ENCODE results near the gene GALNT2.

Gene GALNT2

GRCh38 chr1:230286166-230286889 is 219.3 kb downstream of the GALNT2 start:
- no peak overlapping the region for H3K4me3 ChIP-seq (replicated peaks; ENCODE audit: insufficient read depth, low read length)
- no peak overlapping the region for H3K27ac ChIP-seq (replicated peaks)
- no peak for DNase-seq (ENCODE audit: low read depth in 1 of 2, low spot score in 1 of 2)
- TF ChIP-seq, protein P1, sequence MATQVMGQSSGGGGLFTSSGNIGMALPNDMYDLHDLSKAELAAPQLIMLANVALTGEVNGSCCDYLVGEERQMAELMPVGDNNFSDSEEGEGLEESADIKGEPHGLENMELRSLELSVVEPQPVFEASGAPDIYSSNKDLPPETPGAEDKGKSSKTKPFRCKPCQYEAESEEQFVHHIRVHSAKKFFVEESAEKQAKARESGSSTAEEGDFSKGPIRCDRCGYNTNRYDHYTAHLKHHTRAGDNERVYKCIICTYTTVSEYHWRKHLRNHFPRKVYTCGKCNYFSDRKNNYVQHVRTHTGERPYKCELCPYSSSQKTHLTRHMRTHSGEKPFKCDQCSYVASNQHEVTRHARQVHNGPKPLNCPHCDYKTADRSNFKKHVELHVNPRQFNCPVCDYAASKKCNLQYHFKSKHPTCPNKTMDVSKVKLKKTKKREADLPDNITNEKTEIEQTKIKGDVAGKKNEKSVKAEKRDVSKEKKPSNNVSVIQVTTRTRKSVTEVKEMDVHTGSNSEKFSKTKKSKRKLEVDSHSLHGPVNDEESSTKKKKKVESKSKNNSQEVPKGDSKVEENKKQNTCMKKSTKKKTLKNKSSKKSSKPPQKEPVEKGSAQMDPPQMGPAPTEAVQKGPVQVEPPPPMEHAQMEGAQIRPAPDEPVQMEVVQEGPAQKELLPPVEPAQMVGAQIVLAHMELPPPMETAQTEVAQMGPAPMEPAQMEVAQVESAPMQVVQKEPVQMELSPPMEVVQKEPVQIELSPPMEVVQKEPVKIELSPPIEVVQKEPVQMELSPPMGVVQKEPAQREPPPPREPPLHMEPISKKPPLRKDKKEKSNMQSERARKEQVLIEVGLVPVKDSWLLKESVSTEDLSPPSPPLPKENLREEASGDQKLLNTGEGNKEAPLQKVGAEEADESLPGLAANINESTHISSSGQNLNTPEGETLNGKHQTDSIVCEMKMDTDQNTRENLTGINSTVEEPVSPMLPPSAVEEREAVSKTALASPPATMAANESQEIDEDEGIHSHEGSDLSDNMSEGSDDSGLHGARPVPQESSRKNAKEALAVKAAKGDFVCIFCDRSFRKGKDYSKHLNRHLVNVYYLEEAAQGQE (IDR thresholded peaks at IDR 0.05; ENCODE audit: insufficient replicate concordance, low read depth), result no peak
- TF ChIP-seq POLR2AphosphoS5 (IDR thresholded peaks at IDR 0.05; ENCODE audit: low read depth) (no peak), SPI1 (IDR thresholded peaks at IDR 0.05; ENCODE audit: borderline replicate concordance, low read depth) (no peak), GABPA (IDR thresholded peaks at IDR 0.05; ENCODE audit: low read depth) (no peak)
- TF ChIP-seq, protein P2, sequence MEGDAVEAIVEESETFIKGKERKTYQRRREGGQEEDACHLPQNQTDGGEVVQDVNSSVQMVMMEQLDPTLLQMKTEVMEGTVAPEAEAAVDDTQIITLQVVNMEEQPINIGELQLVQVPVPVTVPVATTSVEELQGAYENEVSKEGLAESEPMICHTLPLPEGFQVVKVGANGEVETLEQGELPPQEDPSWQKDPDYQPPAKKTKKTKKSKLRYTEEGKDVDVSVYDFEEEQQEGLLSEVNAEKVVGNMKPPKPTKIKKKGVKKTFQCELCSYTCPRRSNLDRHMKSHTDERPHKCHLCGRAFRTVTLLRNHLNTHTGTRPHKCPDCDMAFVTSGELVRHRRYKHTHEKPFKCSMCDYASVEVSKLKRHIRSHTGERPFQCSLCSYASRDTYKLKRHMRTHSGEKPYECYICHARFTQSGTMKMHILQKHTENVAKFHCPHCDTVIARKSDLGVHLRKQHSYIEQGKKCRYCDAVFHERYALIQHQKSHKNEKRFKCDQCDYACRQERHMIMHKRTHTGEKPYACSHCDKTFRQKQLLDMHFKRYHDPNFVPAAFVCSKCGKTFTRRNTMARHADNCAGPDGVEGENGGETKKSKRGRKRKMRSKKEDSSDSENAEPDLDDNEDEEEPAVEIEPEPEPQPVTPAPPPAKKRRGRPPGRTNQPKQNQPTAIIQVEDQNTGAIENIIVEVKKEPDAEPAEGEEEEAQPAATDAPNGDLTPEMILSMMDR (IDR thresholded peaks at IDR 0.05; ENCODE audit: insufficient read depth, low read length), result no peak
- no peaks in the 10 kb centered on the region for H3K27me3 ChIP-seq (ENCODE audit: insufficient read depth, poor library complexity, severe bottlenecking)

DNA sequence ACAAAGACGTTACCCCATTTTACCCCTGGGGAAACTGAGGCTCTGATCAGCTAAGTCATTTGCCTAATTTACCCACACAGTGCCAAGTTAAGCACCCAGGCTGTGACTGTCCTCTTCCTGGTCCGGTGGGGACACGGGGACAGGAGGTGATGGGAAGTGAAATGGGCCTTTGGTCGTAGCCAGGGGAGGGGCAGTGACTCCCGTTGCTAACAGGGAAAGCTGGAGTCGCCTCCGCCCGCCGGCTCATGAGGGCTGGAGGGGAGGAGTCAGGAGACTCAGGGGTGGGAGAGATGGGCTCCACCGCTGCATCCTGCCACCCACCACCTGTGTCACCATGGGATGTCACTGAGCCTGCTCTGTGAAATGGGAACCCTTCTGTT is 219.8 kb downstream of the GALNT2 start:
- H3K4me3 ChIP-seq (replicated peaks; ENCODE audit: insufficient read depth, low read length), result no peak overlapping the region
- TF ChIP-seq, protein P1 (IDR thresholded peaks at IDR 0.05; ENCODE audit: insufficient replicate concordance, low read depth), result no peak
- TF ChIP-seq, protein P2 (IDR thresholded peaks at IDR 0.05; ENCODE audit: insufficient read depth, low read length), result no peak
- TF ChIP-seq POLR2AphosphoS5 (IDR thresholded peaks at IDR 0.05; ENCODE audit: low read depth), result no peak
- no peak for TF ChIP-seq SPI1 (IDR thresholded peaks at IDR 0.05; ENCODE audit: borderline replicate concordance, low read depth)
- TF ChIP-seq GABPA (IDR thresholded peaks at IDR 0.05; ENCODE audit: low read depth), result no peak
- no peaks in the 10 kb centered on the region for H3K27me3 ChIP-seq (ENCODE audit: insufficient read depth, poor library complexity, severe bottlenecking)
- no peak overlapping the region for H3K27ac ChIP-seq (replicated peaks)
- no peak for DNase-seq (ENCODE audit: low read depth in 1 of 2, low spot score in 1 of 2)

DNA sequence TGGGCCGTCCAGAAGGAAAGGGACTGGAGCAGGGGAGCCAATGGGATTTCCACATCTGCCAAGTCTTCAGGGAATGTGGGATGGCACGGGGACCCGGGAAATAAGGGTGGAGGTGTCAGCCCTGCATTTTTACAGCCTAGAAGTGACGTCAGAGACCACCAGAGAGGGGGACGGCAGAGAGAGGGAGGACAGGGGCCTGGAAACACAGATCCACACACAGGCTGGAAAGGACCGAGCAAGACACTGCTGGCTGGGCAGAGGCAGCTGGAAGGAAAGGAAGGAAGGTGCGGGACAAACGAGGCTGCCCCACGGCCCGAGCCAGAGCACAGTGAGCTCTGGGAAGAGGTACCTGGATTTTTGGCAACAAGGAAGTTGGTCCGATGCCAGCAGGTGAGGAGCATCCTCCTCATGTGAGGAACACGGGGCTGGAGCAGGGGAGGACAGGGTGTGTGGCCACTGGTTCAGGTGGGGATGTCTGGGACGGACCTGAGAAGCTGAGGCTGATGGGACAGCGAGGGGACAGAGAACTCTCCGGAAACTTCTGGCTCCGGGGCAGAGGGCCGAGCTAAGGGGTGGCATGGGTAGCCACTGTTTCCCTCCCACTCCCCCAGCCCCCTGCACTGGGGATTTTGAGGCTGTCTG is 220.8 kb downstream of the GALNT2 start:
- H3K27ac ChIP-seq (replicated peaks), result no peak overlapping the region
- no peak overlapping the region for H3K4me3 ChIP-seq (replicated peaks; ENCODE audit: insufficient read depth, low read length)
- TF ChIP-seq GABPA (IDR thresholded peaks at IDR 0.05; ENCODE audit: low read depth), result no peak
- no peaks in the 10 kb centered on the region for H3K27me3 ChIP-seq (ENCODE audit: insufficient read depth, poor library complexity, severe bottlenecking)
- no peak for DNase-seq (ENCODE audit: low read depth in 1 of 2, low spot score in 1 of 2)

- no peak for DNase-seq (ENCODE audit: low read depth in 1 of 2, low spot score in 1 of 2)
- Histone ChIP-seq H3K27ac (replicated peaks) (no peak overlapping the region), H3K27me3 (ENCODE audit: insufficient read depth, poor library complexity, severe bottlenecking) (no peaks in the 10 kb centered on the region), H3K4me3 (replicated peaks; ENCODE audit: insufficient read depth, low read length) (no peak overlapping the region)
- TF ChIP-seq, protein P1 (IDR thresholded peaks at IDR 0.05; ENCODE audit: insufficient replicate concordance, low read depth), result peak; percentile 82
- no peak for TF ChIP-seq GABPA (IDR thresholded peaks at IDR 0.05; ENCODE audit: low read depth)
- TF ChIP-seq POLR2AphosphoS5 (IDR thresholded peaks at IDR 0.05; ENCODE audit: low read depth), result no peak
Measured at GRCh38 chr1:230288641-230289349, 221.8 kb downstream of the GALNT2 start.
